ENCODE data around the gene CLIP1. TPM values are rescaled to one million over a fixed set of nuclear protein-coding genes. Genes with fewer than 3 reads are reported as not detected.

The CLIP1 gene
- polyA plus RNA-seq, 1 donor (not counting 4 experiments of a cell fraction or from before 2014, with no cell fraction given): 54.0 TPM

GRCh38 chr12:122406701-122407164 is 15.7 kb downstream of the CLIP1 start:
- TF ChIP-seq CTCF (optimal IDR thresholded peaks at IDR 0.05 in 1 of 3, IDR thresholded peaks at IDR 0.05 in 1 of 3, conservative IDR thresholded peaks at IDR 0.05 in 1 of 3; ENCODE audit: extremely low read depth in 1 of 3, insufficient read depth in 2 of 3, low read length in 3 of 3): no peak
- TF ChIP-seq EZH2 (IDR thresholded peaks at IDR 0.05; ENCODE audit: low read length): no peak
- no peak overlapping the region for H3K4me2 ChIP-seq (ENCODE audit: control insufficient read depth, extremely low read depth, insufficient read depth, low read depth, low read length)
- H3K79me2 ChIP-seq (ENCODE audit: control insufficient read depth, insufficient read depth, low read length): peaks cover 64% of the 10 kb centered on the region
- no peak overlapping the region for H3K9ac ChIP-seq (ENCODE audit: control insufficient read depth, extremely low read depth, insufficient read depth, low read length)
- peaks cover 3 to 4% of the 10 kb centered on the region in 2 experiments for H3K36me3 ChIP-seq (ENCODE audit: control insufficient read depth in 2 of 2, extremely low read depth in 1 of 2, insufficient read depth in 2 of 2, low read length in 2 of 2)
- H3K4me1 ChIP-seq (ENCODE audit: control insufficient read depth, extremely low read depth, insufficient read depth, low read length): peaks cover 17% of the 10 kb centered on the region
- no peaks in the 10 kb centered on the region for H3K9me3 ChIP-seq (ENCODE audit: control insufficient read depth, low read depth, low read length)
- no peak for FAIRE-seq
- DNase-seq (ENCODE audit: low read depth, low spot score): no peak
- dilution Hi-C loops (cut with MboI; ENCODE audit: extremely low pct_ligation_motif_present, low sequenced_read_pairs): no loop called here
- H3K27ac ChIP-seq (ENCODE audit: control insufficient read depth, insufficient read depth, low read length): peak overlapping the region; percentile 58
- H3K4me3 ChIP-seq (ENCODE audit: control insufficient read depth in 2 of 3, extremely low read depth in 1 of 3, insufficient read depth in 2 of 3, low read depth in 1 of 3, low read length in 3 of 3): no peak overlapping the region
- peaks cover 2% of the 10 kb centered on the region for H3K9me1 ChIP-seq (ENCODE audit: control insufficient read depth, extremely low read depth, insufficient read depth, low read length)
- no peaks in the 10 kb centered on the region for H4K20me1 ChIP-seq (ENCODE audit: control insufficient read depth, extremely low read depth, insufficient read depth, low read length)
- no peak overlapping the region for H2AFZ ChIP-seq (ENCODE audit: control insufficient read depth, low read length)
- H3K27me3 ChIP-seq (ENCODE audit: control insufficient read depth, extremely low read depth, insufficient read depth, low read length): no peaks in the 10 kb centered on the region

- Histone ChIP-seq H3K4me1 (ENCODE audit: control insufficient read depth, extremely low read depth, insufficient read depth, low read length) (peaks cover 42% of the 10 kb centered on the region), H3K27ac (ENCODE audit: control insufficient read depth, insufficient read depth, low read length) (no peak overlapping the region), H3K79me2 (ENCODE audit: control insufficient read depth, insufficient read depth, low read length) (peaks cover 50% of the 10 kb centered on the region), H3K27me3 (ENCODE audit: control insufficient read depth, extremely low read depth, insufficient read depth, low read length) (no peaks in the 10 kb centered on the region), H3K4me3 (ENCODE audit: control insufficient read depth in 2 of 3, extremely low read depth in 1 of 3, insufficient read depth in 2 of 3, low read depth in 1 of 3, low read length in 3 of 3) (no peak overlapping the region), H3K9me1 (ENCODE audit: control insufficient read depth, extremely low read depth, insufficient read depth, low read length) (peaks cover 2% of the 10 kb centered on the region), H3K36me3 (ENCODE audit: control insufficient read depth in 2 of 2, extremely low read depth in 1 of 2, insufficient read depth in 2 of 2, low read length in 2 of 2) (peaks cover 4 to 8% of the 10 kb centered on the region in 2 experiments), H3K4me2 (ENCODE audit: control insufficient read depth, extremely low read depth, insufficient read depth, low read depth, low read length) (no peak overlapping the region), H3K9ac (ENCODE audit: control insufficient read depth, extremely low read depth, insufficient read depth, low read length) (no peak overlapping the region), H3K9me3 (ENCODE audit: control insufficient read depth, low read depth, low read length) (no peaks in the 10 kb centered on the region), H2AFZ (ENCODE audit: control insufficient read depth, low read length) (no peak overlapping the region), H4K20me1 (ENCODE audit: control insufficient read depth, extremely low read depth, insufficient read depth, low read length) (no peaks in the 10 kb centered on the region)
- FAIRE-seq (no peak), DNase-seq (ENCODE audit: low read depth, low spot score) (no peak)
- TF ChIP-seq EZH2 (IDR thresholded peaks at IDR 0.05; ENCODE audit: low read length): no peak
- TF ChIP-seq CTCF (optimal IDR thresholded peaks at IDR 0.05 in 1 of 3, IDR thresholded peaks at IDR 0.05 in 1 of 3, conservative IDR thresholded peaks at IDR 0.05 in 1 of 3; ENCODE audit: extremely low read depth in 1 of 3, insufficient read depth in 2 of 3, low read length in 3 of 3): no peak
- dilution Hi-C loops (cut with MboI; ENCODE audit: extremely low pct_ligation_motif_present, low sequenced_read_pairs): no loop called here
These were observed 18.6 kb downstream of the CLIP1 start for GRCh38 chr12:122403831-122404230.
